Osteoblast (primary cell): ENCODE results near the gene PHF19. TPM values are rescaled to one million over a fixed set of nuclear protein-coding genes. Genes with fewer than 3 reads are reported as not detected.
A peak's percentile ranks its signal among the peaks of the same experiment; 100 is the strongest.

Source experiments
- DNase-seq: peaks from one replicate; pipeline ENCODE4 v3.0.0; 2011; ENCODE audit warnings: low spot score, mixed read lengths; ENCODE audit not compliant: insufficient read length; ENCODE audit errors: missing footprints
- H2AFZ ChIP-seq: 2 replicates; pipeline ENCODE4 v1.6.0; 2011; ENCODE audit warnings: mild to moderate bottlenecking, low read length
- H3K27ac ChIP-seq: 2 replicates; pipeline ENCODE4 v1.5.1; 2011; ENCODE audit warnings: mild to moderate bottlenecking, low read depth, low read length, moderate library complexity
- H3K27me3 ChIP-seq: 2 replicates; pipeline ENCODE4 v1.6.0; 2012; ENCODE audit warnings: mild to moderate bottlenecking, control low read depth, inconsistent platforms, low read length, moderate library complexity; ENCODE audit not compliant: insufficient read depth
- H3K36me3 ChIP-seq: 2 replicates; pipeline ENCODE4 v1.5.1; 2011; ENCODE audit warnings: mild to moderate bottlenecking, low read length, control low read depth, moderate library complexity; ENCODE audit not compliant: insufficient read depth
- H3K4me1 ChIP-seq: 2 replicates; pipeline ENCODE4 v1.5.1; 2011; ENCODE audit warnings: mild to moderate bottlenecking, low read length, control low read depth, moderate library complexity; ENCODE audit not compliant: insufficient read depth
- H3K4me2 ChIP-seq: 2 replicates; pipeline ENCODE4 v1.6.0; 2011; ENCODE audit warnings: mild to moderate bottlenecking, low read length; ENCODE audit not compliant: insufficient read depth
- H3K4me3 ChIP-seq: fragments of 200-600 bp; sonication (generic); 3 replicates; pipeline ENCODE4 v1.5.1; 2012; ENCODE audit warnings: mild to moderate bottlenecking, low read length, inconsistent platforms; ENCODE audit not compliant: insufficient read depth
- H3K79me2 ChIP-seq: 2 replicates; pipeline ENCODE4 v1.6.0; 2012; ENCODE audit warnings: mild to moderate bottlenecking, low read length, control low read depth, inconsistent platforms; ENCODE audit not compliant: insufficient read depth
- H3K9me3 ChIP-seq: 2 replicates; pipeline ENCODE4 v1.5.1; 2011; ENCODE audit warnings: low read depth, low read length, control low read depth
- H4K20me1 ChIP-seq: 2 replicates; pipeline ENCODE4 v1.6.0; 2012; ENCODE audit warnings: mild to moderate bottlenecking, low read length, control low read depth; ENCODE audit not compliant: insufficient read depth
- CTCF ChIP-seq: IDR thresholded peaks from 2 replicates; pipeline ENCODE4 v1.5.1; 2011; ENCODE audit warnings: mild to moderate bottlenecking, low read depth, low read length, moderate library complexity; ENCODE audit errors: extremely low read depth
- total RNA-seq: library from RNA; depleted of rRNA; stranded (reverse); fragments of >200 nt; gene quantifications from 2 replicates; pipeline ENCODE4 v1.2.3, GENCODE V29; 2012

The PHF19 gene
- total RNA-seq, 1 donor: 16.6 TPM

- peak; percentile 87 for DNase-seq
- Histone ChIP-seq H3K36me3 (peaks cover 44% of the 10 kb centered on the region), H3K4me1 (peaks cover 9% of the 10 kb centered on the region), H2AFZ (peak overlapping the region; percentile 60), H3K4me2 (no peak overlapping the region), H3K27ac (no peak overlapping the region), H3K79me2 (no peaks in the 10 kb centered on the region), H4K20me1 (no peaks in the 10 kb centered on the region), H3K9me3 (no peaks in the 10 kb centered on the region), H3K4me3 (no peak overlapping the region), H3K27me3 (no peaks in the 10 kb centered on the region)
- TF ChIP-seq CTCF: no peak
Measured at GRCh38 chr9:120865176-120865575, 11.8 kb downstream of the PHF19 start.

GRCh38 chr9:120864719-120865118 is 12.3 kb downstream of the PHF19 start:
- Histone ChIP-seq H3K4me1 (peaks cover 9% of the 10 kb centered on the region), H3K36me3 (peaks cover 49% of the 10 kb centered on the region), H2AFZ (no peak overlapping the region), H4K20me1 (no peaks in the 10 kb centered on the region), H3K4me2 (no peak overlapping the region), H3K79me2 (no peaks in the 10 kb centered on the region), H3K27me3 (no peaks in the 10 kb centered on the region), H3K9me3 (no peaks in the 10 kb centered on the region), H3K27ac (no peak overlapping the region), H3K4me3 (no peak overlapping the region)
- DNase-seq: no peak
- no peak for TF ChIP-seq CTCF

- no peak overlapping the region for H3K4me3 ChIP-seq
- H3K79me2 ChIP-seq: no peaks in the 10 kb centered on the region
- TF ChIP-seq CTCF: no peak
- peaks cover 4% of the 10 kb centered on the region for H3K4me1 ChIP-seq
- no peaks in the 10 kb centered on the region for H3K9me3 ChIP-seq
- no peaks in the 10 kb centered on the region for H4K20me1 ChIP-seq
- H3K27ac ChIP-seq: no peak overlapping the region
- H3K27me3 ChIP-seq: no peaks in the 10 kb centered on the region
- DNase-seq: no peak
- H3K4me2 ChIP-seq: no peak overlapping the region
- peaks cover 51% of the 10 kb centered on the region for H3K36me3 ChIP-seq
- no peak overlapping the region for H2AFZ ChIP-seq
Measured at GRCh38 chr9:120863833-120864232, 13.2 kb downstream of the PHF19 start.

GRCh38 chr9:120862452-120862851 is 14.5 kb downstream of the PHF19 start:
- H3K9me3 ChIP-seq: no peaks in the 10 kb centered on the region
- H3K79me2 ChIP-seq: no peaks in the 10 kb centered on the region
- no peak overlapping the region for H3K4me2 ChIP-seq
- no peak overlapping the region for H3K27ac ChIP-seq
- H3K4me3 ChIP-seq: no peak overlapping the region
- H3K36me3 ChIP-seq: peaks cover 57% of the 10 kb centered on the region
- no peak overlapping the region for H2AFZ ChIP-seq
- no peaks in the 10 kb centered on the region for H4K20me1 ChIP-seq
- no peak for TF ChIP-seq CTCF
- H3K4me1 ChIP-seq: no peaks in the 10 kb centered on the region
- no peaks in the 10 kb centered on the region for H3K27me3 ChIP-seq
- DNase-seq: no peak
